GM19467 (cell line): ENCODE data around the gene ARHGAP23.
"Not testable (repeated sequence)": the region's sequence is repeated elsewhere in the genome, so short reads cannot be mapped to it uniquely, and the experiment has no call there.

Experiments
- ATAC-seq: cut with Tn5 transposase; IDR thresholded peaks from one replicate; pipeline ENCODE4 v1.9.1; 2021; ENCODE audit warnings: mild to moderate bottlenecking, moderate library complexity; ENCODE audit not compliant: unreplicated experiment

The ARHGAP23 gene

GRCh38 chr17:38485146-38485468 is 56.8 kb downstream of the ARHGAP23 start:
- ATAC-seq = no peak

GRCh38 chr17:38485681-38486298 is 57.5 kb downstream of the ARHGAP23 start:
- not testable (repeated sequence) for ATAC-seq

- ATAC-seq = not testable (repeated sequence)
Measured at GRCh38 chr17:38489774-38490173, 61.5 kb downstream of the ARHGAP23 start.

- ATAC-seq = not testable (repeated sequence)
Measured at GRCh38 chr17:38491346-38492066, 63.2 kb downstream of the ARHGAP23 start.

GRCh38 chr17:38492067-38493040 is 64.1 kb downstream of the ARHGAP23 start:
- not testable (repeated sequence) for ATAC-seq

GRCh38 chr17:38494152-38494551 is 65.9 kb downstream of the ARHGAP23 start:
- not testable (repeated sequence) for ATAC-seq

GRCh38 chr17:38497656-38498055 is 69.4 kb downstream of the ARHGAP23 start:
- ATAC-seq = not testable (repeated sequence)

- ATAC-seq = no peak
Measured at GRCh38 chr17:38498353-38498752, 70.1 kb downstream of the ARHGAP23 start.

- not testable (repeated sequence) for ATAC-seq
Measured at GRCh38 chr17:38499230-38499629, 71.0 kb downstream of the ARHGAP23 start.

- not testable (repeated sequence) for ATAC-seq
Measured at GRCh38 chr17:38501718-38502117, 73.5 kb downstream of the ARHGAP23 start.

- ATAC-seq = not testable (repeated sequence)
Measured at GRCh38 chr17:38503286-38503913, 75.1 kb downstream of the ARHGAP23 start.

GRCh38 chr17:38504216-38504615 is 76.0 kb downstream of the ARHGAP23 start:
- ATAC-seq = no peak

- no peak for ATAC-seq
Measured at GRCh38 chr17:38507436-38507835, 79.2 kb downstream of the ARHGAP23 start.

GRCh38 chr17:38507921-38508569 is 79.8 kb downstream of the ARHGAP23 start:
- ATAC-seq = no peak

- ATAC-seq = no peak
Measured at GRCh38 chr17:38508570-38508950, 80.3 kb downstream of the ARHGAP23 start.

- ATAC-seq = no peak
Measured at GRCh38 chr17:38508954-38509771, 80.9 kb downstream of the ARHGAP23 start.

- no peak for ATAC-seq
Measured at GRCh38 chr17:38509772-38510420, 81.6 kb downstream of the ARHGAP23 start.

GRCh38 chr17:38510421-38511149 is 82.3 kb downstream of the ARHGAP23 start:
- no peak for ATAC-seq
